Measurements from ENCODE around the gene PTK6.
A peak's percentile ranks its signal among the peaks of the same experiment; 100 is the strongest.

The PTK6 gene

DNA sequence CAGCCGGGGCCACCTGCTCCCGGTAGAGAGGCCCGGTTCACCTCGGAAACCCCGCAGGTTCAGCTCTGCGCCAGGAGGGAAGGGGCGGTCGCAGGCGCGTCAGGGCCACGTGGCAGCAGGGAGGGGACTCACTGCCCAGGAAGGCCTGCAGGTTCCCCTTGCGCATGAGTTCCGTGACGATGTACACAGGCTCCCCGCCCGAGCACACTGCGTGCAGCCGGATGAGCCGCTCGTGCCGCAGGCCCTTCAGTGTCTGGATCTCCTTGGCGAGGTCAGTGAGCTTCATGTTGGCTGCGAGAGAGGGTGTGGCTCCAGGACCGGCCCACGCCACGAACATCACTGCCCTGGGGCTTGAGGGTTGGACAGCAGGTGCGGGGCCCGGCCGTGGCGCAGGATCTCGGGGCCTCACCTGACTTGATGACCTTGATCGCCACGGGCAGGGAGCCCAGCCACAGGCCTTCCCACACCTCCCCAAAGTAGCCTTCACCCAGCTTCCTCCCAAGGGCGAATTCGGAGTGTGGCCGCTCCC lies 4.9 kb upstream of the PTK6 start:
- DNase-seq: no peak

DNA sequence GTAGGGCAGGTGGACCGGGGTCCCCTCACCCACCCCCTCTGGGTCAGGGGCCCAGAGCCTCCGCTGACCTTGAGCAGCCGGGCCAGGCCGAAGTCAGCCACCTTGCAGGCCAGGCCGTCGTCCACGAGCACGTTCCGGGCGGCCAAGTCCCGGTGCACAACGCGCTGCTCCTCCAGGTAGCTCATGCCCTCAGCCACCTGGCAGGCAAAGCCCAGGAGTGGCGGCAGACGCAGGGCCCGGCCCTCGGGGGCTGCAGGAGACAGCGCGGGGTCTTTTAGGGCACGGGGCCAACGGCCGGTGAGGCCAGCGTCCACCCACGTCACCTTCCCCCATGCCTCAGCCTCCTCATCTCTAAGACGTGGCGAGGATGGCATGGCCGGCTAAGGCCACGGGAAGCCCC lies 4.2 kb upstream of the PTK6 start:
- DNase-seq: no peak

DNA sequence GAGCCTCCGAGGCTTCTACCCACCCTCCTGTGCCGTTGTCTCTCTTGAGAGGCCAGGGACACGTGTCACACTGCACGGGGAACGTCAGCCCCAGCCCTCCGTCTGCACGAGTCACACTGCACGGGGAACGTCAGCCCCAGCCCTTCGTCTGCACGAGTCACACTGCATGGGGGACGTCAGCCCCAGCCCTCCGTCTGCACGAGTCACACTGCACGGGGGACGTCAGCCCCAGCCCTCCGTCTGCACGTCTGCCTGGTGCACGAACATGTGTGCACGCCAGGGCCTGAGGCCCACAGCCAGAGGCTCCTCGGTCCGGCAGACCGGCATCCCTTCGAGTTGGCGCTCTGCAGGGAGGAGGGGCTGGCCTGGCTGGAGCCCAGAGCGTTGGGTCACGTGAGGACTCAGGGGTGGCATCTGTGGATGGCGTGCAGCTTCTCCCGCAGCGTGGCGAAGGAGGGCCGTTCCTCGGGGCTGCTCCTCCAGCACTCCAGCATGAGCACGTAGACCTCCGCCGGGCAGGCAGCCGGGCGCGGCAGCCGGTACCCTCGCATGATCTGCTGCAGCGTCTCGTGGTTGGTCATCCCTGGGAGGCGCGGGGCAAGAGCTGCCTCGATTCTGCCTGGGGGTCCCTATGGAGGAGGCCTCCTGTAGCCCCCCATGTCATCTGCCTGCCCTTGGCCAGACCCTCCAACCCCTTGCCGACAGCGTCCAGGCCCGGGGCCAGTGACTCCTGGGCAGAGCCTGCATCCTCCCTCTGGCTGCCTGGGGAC lies 3.4 kb upstream of the PTK6 start:
- no peak for DNase-seq

DNA sequence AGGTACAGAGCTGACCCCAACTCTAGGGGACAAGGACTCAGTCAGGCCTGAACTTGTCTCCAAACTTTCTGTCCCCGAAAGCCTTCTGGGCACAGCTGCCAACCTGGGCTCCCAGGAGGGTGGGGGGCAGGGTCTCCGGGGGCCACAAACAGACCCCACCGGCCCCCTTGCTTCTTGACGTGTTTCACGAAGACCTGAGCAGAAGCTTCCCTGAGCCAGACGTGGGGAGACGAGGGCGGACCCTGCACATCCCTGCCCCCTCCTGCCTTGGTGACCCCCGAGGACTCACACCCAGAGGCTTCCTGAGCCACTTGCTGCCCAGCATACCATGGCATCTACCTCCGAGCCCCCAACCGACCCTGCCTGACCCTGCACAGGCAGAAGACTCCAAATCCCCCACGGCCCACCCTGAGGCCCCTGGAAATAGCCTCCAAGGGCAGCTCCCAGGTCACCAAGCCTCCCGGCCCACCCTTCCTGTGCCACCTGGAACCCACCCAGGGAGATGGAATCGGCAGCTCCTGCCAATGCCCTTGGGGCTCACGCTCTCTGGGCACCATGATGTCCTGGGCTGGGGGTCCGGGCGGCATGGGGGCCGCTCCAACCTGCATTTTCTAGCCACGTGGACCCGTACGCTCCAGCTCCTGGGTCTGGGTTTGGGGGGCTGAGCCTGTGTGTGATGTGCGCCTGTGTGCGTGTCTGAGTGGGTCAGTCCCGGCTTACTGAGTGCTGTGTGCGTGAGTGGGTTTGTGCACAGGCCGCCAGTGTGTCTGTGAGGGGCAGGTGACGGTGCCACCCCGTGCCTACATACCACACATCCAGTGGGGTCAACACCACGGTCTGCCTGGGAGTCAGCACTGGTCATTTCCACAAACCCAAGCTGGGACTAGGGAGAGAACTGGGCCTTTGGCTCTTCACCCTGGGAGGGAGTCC lies 2.5 kb upstream of the PTK6 start:
- no peak for DNase-seq

DNA sequence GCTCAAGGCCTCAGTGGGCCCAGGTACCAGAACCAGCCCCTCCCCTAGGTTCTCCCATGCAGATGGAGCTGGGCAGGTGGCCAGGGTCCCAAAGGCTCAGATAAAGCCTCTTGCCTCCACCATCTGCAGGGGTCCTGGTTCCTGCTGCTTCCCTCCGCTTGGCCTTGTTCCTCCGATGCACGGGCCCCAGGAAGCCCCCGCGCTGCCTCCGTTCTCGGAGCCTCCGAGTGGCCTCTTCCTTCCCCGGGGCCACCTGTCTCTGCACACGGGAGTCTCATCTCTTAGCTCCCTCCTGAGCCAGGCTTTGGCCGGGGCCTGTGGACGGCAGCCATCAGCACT lies 1.9 kb upstream of the PTK6 start:
- no peak for DNase-seq

DNA sequence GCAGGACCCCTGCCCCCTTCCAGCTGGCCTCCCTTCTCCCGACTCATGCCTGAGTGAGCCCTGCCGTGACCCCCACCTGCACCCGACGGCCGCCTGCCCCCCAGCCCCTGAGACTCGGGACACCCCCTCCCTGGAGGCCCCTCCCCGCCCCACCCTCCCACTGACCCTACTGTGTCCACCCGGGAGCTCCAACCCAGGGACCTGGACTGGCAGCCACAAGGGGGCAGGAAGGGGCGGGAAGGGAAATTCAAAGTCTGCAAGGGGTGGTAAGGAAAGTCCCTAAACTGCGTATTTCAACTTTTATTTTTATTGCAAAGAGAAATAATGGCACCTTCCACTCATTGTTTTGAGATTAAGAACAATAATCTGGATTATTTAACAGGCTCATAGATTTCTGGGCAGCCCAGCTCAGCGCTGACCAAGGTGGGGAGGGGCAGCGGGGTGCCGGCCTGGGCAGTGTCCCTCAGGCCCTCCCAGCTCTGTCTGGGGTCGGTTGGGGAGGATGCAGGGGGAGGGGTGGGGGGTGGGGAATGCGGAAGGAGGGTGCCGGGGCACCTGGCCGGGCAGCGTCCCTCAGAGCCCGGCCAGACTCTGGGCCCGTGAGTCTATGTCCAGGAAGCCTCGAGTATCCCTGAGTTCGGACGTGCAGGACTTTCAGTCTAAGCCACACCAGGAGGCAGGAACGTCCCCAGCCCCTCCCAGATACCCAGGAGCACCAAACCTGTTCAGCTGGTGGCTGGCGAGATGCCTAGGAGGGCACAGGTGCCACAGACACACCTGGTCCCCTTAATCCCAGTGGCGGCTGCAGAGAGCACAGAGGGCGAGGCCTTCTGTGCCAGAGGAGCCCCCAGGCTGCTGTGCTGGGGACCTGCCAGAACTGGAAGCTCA lies 1.3 kb upstream of the PTK6 start:
- no peak for DNase-seq

DNA sequence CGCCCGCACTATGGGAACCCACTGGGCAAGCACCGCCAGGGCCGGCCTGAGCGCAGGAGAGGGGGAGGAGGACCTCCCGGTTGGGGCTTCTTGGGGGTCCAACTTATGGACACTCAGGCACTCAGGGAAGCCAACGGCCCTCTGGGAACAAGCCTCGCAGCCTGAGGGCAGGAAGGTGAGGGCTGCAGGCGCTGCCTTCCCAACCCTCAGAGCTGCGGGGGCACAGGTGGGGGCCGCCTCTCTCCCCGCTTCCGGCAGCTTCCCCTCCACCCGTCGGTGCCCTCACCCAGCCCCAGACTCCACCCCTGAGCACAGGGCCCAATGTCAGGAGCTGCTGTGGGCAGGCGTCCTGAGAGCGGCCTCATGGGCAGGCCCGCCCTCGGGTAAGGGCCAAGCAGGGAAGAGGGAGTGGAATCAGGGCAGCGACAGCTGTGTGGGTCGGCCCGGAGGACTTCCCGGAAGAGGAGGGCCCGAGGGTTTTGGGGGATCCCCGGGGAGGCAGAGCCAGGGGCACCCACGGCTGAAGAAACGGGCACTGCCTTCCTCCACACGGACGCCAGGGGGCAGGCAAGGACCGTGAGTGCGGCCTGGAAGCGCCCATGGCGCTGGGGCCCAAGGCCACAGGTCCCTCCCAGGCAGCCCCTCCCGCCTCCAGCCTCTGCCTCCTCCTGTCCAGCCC lies 488 bp upstream of the PTK6 start:
- DNase-seq: peak; percentile 97 to 98

DNA sequence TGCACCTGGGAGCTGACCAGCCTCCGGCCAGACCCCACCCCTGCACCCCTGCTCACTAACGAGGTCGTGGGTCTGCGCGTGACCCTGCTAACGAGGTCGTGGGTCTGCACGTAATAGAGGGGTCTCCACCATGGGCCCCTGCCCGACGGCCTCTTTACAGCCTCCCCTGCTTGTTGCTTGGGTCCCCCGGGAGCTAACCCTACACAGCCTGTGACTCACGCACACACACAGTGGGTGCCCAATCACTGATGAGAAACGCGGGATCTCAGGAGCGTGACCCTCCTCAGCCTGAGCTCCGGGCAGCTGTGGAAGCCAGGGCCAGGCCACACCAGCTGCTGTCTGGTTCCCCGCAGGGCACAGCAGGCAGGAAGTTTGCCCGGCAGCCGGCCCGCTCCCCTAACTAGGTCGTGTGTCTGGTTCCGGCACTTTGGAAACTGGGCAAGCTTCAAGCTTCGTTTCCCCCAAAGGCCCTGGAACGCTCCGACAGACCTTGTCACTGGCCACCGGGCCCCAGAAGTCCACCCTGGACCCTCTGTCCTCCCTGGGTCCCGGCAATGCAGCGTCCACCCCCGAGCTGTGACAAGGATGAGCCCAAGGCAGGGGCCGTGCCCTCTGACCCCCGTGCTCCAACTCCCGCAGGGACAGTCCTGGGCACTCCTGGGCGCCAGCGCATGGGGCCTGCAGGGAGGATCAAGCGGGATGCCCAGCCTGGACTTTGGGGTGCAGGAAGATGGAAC lies 767 bp downstream of the PTK6 start:
- DNase-seq: no peak

DNA sequence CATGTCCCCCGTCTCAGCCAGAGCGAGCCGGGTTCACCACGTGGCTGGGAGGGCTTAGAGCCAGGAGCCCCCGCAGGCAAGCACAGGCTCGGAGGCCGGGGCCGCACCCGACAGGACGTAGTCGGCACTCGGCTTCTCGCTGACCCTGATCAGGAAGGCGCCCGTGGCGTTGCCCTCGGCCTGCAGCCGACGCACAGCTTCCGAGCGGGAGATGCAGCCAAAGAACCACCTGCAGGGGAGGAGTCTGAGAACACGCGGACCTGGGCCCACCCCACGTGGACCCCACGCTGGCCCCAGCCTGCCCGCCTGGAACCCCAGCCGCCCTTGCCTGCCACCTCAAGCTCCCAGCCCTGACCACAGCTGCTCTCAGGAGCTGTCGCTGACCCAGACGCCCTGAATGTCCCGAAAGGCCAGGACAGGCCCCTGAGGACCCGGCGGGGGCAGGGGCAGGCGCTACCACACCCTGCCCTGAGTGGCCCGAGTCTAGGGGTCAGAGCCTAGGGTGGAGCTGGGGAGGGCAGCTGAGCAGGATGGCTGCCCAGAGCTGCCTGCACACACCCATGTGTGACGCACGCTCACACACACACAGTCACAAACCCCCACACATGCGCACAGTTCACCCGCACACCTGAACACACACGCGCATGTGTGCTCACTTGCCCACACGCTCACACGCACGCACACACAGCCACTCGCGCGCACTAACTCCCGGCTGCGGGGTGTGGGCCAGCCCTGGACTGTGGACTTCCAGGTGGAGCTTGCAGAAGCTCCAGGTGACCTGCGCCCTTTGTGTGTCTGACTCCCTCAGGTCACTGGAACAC lies 2.1 kb downstream of the PTK6 start:
- no peak for DNase-seq

DNA sequence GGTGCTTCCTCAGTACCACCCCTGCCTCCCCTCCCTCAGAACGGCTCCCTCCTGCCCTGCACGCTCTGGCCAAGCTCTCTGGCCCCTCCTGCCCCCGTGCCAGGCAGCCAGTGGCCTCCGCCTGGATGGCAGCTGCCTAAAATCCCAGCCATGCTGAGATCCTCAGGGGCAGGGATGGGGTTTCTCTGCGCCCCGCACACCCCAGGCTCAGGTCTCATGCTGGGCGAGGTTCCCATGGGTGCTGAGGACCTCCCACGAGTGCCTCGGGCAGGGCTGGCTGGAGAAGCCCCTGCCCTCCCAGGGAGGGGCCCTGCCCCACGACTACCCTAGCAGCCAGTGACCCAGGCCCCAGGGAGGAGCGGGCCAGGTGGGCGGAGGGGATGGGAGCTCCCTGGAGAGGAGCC lies 2.7 kb downstream of the PTK6 start:
- no peak for DNase-seq

DNA sequence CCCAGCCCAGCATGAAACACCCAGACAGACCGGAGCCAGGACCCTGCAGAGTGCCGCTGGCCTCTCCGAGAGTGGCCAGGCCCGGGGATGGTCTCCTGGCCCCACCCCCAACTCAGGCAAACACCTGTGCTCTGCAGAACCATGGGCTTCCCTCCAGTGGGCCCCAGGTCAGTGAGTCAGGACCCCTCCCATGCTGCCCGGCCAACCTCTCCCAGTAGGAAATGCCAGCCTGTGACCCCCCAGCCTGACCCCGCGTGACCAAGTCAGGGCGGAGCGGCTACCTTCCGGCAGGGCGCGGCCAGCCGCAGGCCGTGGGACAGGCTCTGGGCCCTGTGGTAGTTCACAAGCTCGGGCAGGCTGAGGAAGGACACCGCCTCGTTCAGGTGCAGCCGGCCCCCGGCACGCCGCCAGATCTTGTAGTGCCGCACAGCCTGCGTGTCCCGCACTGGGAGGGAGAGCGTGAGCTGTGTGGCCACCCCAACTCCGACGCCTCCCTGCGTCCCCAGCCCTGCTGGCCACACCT lies 3.2 kb downstream of the PTK6 start:
- DNase-seq: no peak

DNA sequence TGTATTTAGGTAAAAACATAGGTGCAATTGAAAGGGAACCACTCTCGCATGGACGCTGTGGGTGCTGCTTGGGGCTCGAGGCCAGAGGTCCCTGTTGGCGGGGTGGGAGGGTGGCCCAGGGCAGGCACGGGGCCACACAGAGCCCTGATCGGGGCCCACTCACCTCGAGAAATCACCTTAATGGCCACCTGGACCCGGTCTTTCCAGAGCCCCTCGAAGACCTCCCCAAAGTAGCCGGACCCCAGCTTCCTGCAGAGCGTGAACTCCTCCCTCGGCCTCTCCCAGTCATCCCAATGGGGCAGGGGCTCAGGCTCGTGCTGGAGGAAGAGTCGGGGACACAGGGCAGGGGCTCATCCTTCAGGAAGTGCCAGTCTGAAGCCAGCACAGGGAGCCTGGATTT lies 3.8 kb downstream of the PTK6 start:
- DNase-seq: no peak

DNA sequence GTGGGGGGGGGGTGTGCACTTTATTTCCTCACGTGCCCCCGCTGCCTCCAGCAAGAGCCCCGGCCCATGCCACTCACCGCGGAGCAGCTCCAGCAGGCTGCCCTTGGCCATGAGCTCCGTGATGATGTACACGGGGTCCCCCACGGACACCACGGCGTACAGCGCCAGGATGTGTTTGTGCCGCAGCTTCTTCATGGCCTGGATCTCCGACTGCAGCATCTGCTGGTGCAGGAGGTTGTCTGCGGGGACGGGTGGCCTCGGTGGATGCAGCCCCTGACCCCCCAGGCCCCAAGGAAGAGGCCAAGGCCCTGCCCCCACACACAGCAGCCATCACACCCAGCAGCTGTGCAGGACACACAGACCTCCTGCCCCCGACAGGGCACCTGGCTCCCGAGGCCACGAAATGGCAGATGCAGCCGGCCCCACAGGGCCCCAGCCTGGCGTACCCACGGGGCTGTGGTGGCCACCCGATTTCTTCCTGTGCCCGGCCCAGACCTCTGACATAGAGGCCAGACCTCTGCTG lies 4.7 kb downstream of the PTK6 start:
- DNase-seq: no peak

DNA sequence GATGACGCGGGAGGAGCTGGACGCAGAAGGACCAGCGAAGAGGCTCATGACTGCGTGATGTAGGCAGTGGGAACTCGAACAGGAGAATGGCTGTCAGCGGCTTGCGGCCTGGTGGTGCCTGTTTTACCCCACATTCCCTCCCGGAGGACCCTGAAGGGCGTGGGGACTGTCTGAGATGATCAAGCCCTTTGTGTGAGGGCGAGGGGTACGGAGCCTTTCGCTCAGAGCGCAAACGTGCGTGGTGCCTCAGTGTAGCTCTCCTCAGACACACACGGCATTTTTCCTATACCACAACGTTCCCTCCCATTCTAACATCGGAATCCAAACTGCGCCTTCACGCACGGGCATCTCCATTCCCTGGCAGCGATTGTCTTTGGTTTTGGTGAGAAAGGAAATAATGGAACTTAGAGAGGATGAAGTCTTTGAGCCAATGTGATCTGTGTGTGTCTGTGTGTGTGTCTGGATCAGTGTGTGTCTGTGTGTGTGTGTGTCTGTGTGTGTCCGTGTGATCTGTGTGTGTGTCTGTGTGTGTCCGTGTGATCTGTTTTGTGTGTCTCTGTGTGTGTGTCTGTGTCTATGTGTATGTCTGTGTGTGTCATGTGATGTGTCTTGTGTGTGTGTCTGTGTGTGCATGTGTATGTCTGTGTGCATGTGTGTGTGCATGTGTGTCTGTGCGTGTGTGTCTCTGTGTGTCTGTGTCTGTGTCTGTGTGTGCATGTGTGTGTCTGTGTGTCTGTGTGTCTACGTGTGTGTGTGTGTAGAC lies 5.3 kb downstream of the PTK6 start:
- no peak for DNase-seq

DNA sequence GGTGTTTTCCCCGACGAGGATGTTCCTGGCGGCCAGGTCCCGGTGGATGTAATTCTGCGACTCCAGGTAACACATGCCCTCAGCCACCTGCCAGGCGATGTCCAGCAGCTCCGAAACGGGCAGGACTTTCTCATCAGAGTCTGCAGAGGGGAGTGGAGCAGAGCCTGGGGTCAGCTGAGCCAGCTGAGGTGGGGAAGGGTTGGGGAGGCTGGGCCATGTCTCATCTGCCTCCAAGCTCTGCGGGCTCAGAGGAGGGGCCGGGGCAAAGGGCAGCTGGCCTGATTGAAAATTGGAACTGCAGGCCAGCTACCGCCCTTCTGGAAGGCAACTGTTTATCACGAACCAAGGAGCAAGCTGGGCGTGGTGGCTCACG lies 6.4 kb downstream of the PTK6 start:
- no peak for DNase-seq

DNA sequence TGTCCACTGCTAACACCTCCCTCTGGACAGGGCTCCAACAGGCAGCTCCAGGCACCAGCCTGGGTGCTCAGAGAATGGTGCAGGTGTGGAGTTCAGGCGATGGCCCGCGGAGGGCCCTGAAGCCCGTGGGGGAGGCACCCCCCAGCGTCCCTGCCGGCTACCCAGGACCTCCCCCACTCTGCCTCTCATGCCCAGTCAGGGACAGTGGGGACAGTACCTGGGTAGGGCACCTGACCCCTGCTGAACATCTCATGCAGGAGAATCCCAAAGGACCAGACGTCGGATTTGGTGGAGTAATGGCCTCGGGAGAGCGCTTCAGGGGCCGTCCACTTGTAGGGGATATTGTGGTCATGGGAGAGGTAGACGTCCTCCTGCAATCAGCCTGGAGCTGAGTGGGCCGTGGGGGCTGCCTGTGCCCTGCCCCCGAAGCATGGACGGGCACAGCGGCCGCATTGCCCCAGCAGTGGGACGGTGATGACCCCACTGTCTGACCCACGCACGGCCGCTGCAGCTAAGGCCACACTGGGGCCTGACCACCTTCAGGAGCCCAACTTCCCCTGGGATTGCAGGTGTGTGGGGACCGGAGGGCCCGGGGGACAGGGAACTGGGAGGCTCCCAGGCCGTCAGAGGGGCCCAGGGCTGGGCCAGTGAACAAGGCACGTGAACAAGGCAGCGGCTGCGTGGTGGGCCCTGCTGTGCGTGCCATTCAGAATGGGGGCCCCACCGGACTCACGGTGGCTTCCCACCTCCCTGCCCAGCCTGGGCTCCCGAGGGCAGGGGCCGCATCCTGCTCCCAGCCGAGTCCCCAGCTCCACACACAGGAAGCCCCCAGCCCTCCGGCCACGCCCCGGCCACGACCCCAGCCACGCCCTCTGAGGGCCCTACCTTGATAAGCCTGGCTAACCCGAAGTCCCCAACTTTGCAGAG lies 7.1 kb downstream of the PTK6 start:
- DNase-seq: no peak

DNA sequence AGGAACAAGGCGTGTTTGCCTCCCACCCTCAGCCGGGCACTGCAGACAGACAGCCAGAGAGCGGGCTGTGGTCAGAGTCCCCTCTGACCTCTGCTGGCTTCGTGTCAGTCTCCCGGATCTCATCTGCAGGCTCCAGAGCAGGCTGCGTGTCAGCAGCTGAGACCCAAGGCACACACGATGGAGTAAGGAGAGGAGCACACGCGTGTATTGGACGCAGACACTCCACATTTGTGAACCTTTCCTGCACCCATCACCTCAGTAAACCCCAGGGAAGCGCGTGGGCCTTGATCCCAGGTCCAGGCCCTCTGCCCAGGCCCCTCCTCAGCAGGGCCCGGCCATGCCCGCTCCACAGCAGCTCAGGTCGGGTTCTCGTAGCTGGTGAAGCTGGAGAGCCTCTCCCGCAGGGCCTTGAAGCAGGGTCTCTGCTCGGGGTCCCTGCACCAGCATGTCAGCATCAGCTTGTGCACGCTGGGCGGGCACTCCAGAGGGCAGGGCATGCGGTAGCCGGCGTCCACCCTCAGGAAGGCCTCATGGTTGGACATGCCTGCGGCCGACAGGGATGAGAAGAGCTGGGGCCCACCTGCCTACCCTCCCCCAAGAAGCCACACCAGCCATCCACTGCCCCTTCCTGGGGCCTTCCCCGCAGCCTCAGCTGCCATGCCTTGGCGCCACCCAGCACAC lies 7.9 kb downstream of the PTK6 start:
- no peak for DNase-seq

DNA sequence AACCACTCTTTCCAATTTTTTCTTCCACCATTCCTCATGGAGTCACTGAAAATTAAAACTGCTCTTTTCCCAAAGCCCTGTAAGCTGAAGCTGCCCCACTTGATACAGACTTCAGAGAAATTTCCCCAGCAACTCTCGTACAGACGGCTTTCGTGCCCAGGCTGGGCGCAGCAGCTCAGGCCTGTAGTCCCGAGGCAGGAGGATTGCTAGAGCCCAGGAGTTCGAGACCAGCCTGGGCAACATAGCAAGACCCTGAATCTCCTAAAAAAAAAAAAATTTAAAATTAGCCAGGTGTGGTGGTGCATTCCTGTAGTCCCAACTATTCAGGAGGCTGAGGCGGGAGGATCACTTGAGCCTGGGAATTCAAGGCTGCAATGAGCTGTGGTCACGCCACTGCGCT lies 10.0 kb downstream of the PTK6 start:
- no peak for DNase-seq
